ENCODE results near the gene KRTCAP3. TPM values are rescaled to one million over a fixed set of nuclear protein-coding genes. Genes with fewer than 3 reads are reported as not detected.
A peak's percentile ranks its signal among the peaks of the same experiment; 100 is the strongest.

KRTCAP3 gene
- total RNA-seq, 6 experiments from 2014 or later: 0.34 to 1.3 (median 0.65) TPM

GRCh38 chr2:27431395-27431794 lies 10.8 kb upstream of the KRTCAP3 start:
- Mint-ChIP-seq H3K27me3 (ENCODE audit: insufficient read depth) (no peaks in the 10 kb centered on the region), H3K27ac (peak overlapping the region; percentile 81), H3K4me1 (ENCODE audit: low read depth) (peaks cover 29% of the 10 kb centered on the region), H3K9me3 (no peaks in the 10 kb centered on the region), H3K36me3 (ENCODE audit: low read depth) (peaks cover 37% of the 10 kb centered on the region), H3K4me3 (peak overlapping the region; percentile 70)
- DNase-seq: peak; percentile 44
- no peak for TF ChIP-seq CTCF (IDR thresholded peaks at IDR 0.05)

GRCh38 chr2:27435628-27436027 lies 6.6 kb upstream of the KRTCAP3 start:
- Mint-ChIP-seq H3K9me3 (no peaks in the 10 kb centered on the region), H3K4me3 (no peak overlapping the region), H3K4me1 (ENCODE audit: low read depth) (peaks cover 10% of the 10 kb centered on the region), H3K27me3 (ENCODE audit: insufficient read depth) (no peaks in the 10 kb centered on the region; the same call in 1 of the 2 replicates), H3K36me3 (ENCODE audit: low read depth) (peaks cover 64% of the 10 kb centered on the region), H3K27ac (no peak overlapping the region; the same call in 1 of the 2 replicates)
- no peak for DNase-seq
- no peak for TF ChIP-seq CTCF (IDR thresholded peaks at IDR 0.05)

DNA sequence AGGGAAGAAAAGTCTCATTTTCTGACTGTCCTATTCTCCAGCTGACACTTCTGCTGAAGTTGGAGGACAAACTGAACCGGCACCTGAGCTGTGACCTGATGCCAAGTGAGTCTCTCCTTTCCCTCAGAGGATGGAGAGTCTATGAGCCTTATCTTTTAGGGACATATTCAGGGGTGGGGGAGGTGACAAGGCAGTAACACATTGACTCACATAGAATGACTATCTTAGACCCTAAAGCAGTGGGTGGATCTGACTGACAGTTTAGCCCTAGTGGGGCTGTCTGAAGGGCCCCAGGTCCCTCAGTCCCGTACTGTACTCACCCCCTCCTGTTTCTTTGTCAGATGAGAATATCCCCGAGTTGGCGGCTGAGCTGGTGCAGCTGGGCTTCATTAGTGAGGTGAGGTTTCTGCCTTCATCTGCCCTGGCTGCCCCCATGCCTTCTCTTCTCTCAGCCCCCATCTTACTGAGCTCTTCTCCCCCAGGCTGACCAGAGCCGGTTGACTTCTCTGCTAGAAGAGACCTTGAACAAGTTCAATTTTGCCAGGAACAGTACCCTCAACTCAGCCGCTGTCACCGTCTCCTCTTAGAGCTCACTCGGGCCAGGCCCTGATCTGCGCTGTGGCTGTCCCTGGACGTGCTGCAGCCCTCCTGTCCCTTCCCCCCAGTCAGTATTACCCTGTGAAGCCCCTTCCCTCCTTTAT lies 805 bp upstream of the KRTCAP3 start:
- Mint-ChIP-seq H3K4me1 (ENCODE audit: low read depth) (no peaks in the 10 kb centered on the region), H3K27me3 (ENCODE audit: insufficient read depth) (peaks cover 2% of the 10 kb centered on the region), H3K27ac (no peak overlapping the region), H3K9me3 (no peaks in the 10 kb centered on the region), H3K36me3 (ENCODE audit: low read depth) (peaks cover 38% of the 10 kb centered on the region), H3K4me3 (no peak overlapping the region)
- no peak for TF ChIP-seq CTCF (IDR thresholded peaks at IDR 0.05)
- no peak for DNase-seq

DNA sequence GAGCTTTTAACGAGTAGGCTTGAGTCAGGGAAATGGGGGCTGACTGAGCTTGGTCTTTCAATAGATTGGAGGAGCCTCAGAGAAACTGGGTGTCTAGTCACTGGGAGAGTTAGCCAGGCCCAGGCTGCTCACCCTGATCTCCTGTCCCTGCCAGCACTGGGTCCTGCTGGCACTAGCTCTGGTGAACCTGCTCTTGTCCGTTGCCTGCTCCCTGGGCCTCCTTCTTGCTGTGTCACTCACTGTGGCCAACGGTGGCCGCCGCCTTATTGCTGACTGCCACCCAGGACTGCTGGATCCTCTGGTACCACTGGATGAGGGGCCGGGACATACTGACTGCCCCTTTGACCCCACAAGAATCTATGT lies 720 bp downstream of the KRTCAP3 start:
- Mint-ChIP-seq H3K9me3 (no peaks in the 10 kb centered on the region), H3K27me3 (ENCODE audit: insufficient read depth) (peaks cover 3% of the 10 kb centered on the region), H3K27ac (no peak overlapping the region), H3K4me3 (no peak overlapping the region), H3K4me1 (ENCODE audit: low read depth) (no peaks in the 10 kb centered on the region), H3K36me3 (ENCODE audit: low read depth) (peaks cover 29% of the 10 kb centered on the region)
- DNase-seq: no peak
- no peak for TF ChIP-seq CTCF (IDR thresholded peaks at IDR 0.05)

GRCh38 chr2:27445155-27445554 lies 3.0 kb downstream of the KRTCAP3 start:
- TF ChIP-seq CTCF (IDR thresholded peaks at IDR 0.05): no peak
- H3K4me1 Mint-ChIP-seq (ENCODE audit: low read depth): no peaks in the 10 kb centered on the region
- no peak for DNase-seq
- H3K27me3 Mint-ChIP-seq (ENCODE audit: insufficient read depth): peaks cover 3% of the 10 kb centered on the region
- no peak overlapping the region for H3K27ac Mint-ChIP-seq
- H3K4me3 Mint-ChIP-seq: no peak overlapping the region
- peaks cover 16% of the 10 kb centered on the region for H3K36me3 Mint-ChIP-seq (ENCODE audit: low read depth)
- no peaks in the 10 kb centered on the region for H3K9me3 Mint-ChIP-seq

Data from HFFc6 (cell line).